ENCODE measurements around the gene TERT.

Gene TERT

DNA sequence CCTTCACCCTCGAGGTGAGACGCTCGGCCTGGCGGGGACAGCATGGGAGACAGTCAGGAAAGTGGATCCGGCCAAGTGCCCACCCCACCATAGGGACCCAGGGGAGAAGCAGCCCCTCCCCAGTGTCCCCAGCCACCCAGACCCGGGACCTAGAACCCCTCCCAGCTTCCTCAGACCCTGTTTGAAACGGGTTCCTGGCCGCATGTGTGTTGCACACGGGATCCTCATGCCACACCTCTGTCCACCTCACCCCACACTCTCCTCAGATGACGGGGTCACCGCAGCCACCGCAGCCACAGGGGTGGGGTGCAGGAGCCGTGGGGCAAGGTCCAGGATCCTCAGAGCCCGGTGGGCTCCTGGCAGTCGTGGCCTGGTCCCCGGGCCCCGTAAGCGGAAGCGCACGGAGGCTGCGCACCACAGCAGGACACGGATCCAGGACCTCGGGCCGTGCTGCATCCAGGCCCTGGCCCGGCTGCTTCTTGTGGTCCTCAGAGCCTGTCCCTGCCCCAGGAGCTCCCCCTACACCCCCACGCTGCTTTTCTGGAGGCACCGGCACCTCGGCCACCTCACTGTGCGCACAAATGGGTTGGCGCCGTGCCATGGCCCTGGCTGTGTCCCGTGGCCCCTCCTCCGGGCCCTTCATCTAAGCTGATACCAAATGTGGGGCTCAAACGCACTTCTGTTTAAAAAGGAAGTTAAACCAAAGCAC, 15.3 kb downstream of the TERT start:
- H3K9ac ChIP-seq (ENCODE audit: low read length), result no peak overlapping the region
- H3K79me2 ChIP-seq (ENCODE audit: low read length), result no peaks in the 10 kb centered on the region
- H3K27me3 ChIP-seq (ENCODE audit: low read depth, low read length), result no peaks in the 10 kb centered on the region
- H2AFZ ChIP-seq (ENCODE audit: low read depth, low read length), result no peak overlapping the region
- no peaks in the 10 kb centered on the region for H3K36me3 ChIP-seq (replicated peaks; ENCODE audit: low read depth, low read length)
- H3K4me1 ChIP-seq (ENCODE audit: low read length), result no peaks in the 10 kb centered on the region
- no peak overlapping the region for H3K4me3 ChIP-seq (ENCODE audit: low read length)
- H3K9me3 ChIP-seq (ENCODE audit: insufficient read depth, low read length), result no peaks in the 10 kb centered on the region
- no peaks in the 10 kb centered on the region for H4K20me1 ChIP-seq (ENCODE audit: insufficient read depth, low read length)
- TF ChIP-seq, protein P1, sequence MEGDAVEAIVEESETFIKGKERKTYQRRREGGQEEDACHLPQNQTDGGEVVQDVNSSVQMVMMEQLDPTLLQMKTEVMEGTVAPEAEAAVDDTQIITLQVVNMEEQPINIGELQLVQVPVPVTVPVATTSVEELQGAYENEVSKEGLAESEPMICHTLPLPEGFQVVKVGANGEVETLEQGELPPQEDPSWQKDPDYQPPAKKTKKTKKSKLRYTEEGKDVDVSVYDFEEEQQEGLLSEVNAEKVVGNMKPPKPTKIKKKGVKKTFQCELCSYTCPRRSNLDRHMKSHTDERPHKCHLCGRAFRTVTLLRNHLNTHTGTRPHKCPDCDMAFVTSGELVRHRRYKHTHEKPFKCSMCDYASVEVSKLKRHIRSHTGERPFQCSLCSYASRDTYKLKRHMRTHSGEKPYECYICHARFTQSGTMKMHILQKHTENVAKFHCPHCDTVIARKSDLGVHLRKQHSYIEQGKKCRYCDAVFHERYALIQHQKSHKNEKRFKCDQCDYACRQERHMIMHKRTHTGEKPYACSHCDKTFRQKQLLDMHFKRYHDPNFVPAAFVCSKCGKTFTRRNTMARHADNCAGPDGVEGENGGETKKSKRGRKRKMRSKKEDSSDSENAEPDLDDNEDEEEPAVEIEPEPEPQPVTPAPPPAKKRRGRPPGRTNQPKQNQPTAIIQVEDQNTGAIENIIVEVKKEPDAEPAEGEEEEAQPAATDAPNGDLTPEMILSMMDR (IDR thresholded peaks at IDR 0.05; ENCODE audit: low read depth, low read length), result no peak
- no peak for TF ChIP-seq EZH2phosphoT487 (IDR thresholded peaks at IDR 0.05; ENCODE audit: low read depth)
- H3K4me2 ChIP-seq (ENCODE audit: low read length), result no peak overlapping the region
- no peak overlapping the region for H3K27ac ChIP-seq (ENCODE audit: low read length)

DNA sequence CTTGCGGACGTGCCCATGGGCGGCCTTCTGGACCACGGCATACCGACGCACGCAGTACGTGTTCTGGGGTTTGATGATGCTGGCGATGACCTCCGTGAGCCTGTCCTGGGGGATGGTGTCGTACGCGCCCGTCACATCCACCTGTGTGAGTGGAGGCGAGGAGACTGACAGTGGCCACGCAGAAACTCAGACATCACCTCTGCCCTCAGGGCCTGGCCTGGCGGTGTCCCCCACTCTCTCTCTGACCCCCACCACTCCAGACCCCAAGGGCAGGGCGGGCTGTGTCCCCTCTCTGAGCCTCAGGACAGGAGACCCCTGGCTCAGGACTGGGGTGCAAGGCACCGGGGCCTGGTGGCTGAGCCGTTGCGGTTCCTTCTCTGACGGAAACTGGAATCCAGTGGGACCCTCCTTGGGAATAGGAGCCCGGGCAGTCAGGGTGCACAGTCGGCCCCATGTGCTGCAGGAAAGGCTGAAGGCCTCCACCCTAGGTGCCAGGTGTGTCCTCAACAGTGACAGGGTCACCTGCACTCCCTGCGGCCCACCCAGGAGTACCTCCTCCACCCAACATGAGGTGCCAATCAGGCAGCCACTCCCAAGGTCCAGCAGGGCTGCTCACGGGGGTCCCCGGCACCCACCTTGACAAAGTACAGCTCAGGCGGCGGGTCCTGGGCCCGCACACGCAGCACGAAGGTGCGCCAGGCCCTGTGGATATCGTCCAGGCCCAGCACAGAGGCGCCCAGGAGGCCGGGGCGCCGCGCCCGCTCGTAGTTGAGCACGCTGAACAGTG, 16.0 kb downstream of the TERT start:
- no peaks in the 10 kb centered on the region for H3K4me1 ChIP-seq (ENCODE audit: low read length)
- H2AFZ ChIP-seq (ENCODE audit: low read depth, low read length), result no peak overlapping the region
- H4K20me1 ChIP-seq (ENCODE audit: insufficient read depth, low read length), result no peaks in the 10 kb centered on the region
- H3K27me3 ChIP-seq (ENCODE audit: low read depth, low read length), result no peaks in the 10 kb centered on the region
- no peaks in the 10 kb centered on the region for H3K79me2 ChIP-seq (ENCODE audit: low read length)
- H3K9me3 ChIP-seq (ENCODE audit: insufficient read depth, low read length), result no peaks in the 10 kb centered on the region
- TF ChIP-seq, protein P1 (IDR thresholded peaks at IDR 0.05; ENCODE audit: low read depth, low read length), result no peak
- no peak for TF ChIP-seq EZH2phosphoT487 (IDR thresholded peaks at IDR 0.05; ENCODE audit: low read depth)
- H3K27ac ChIP-seq (ENCODE audit: low read length), result no peak overlapping the region
- no peak overlapping the region for H3K4me3 ChIP-seq (ENCODE audit: low read length)
- no peaks in the 10 kb centered on the region for H3K36me3 ChIP-seq (replicated peaks; ENCODE audit: low read depth, low read length)
- no peak overlapping the region for H3K9ac ChIP-seq (ENCODE audit: low read length)
- no peak overlapping the region for H3K4me2 ChIP-seq (ENCODE audit: low read length)

DNA sequence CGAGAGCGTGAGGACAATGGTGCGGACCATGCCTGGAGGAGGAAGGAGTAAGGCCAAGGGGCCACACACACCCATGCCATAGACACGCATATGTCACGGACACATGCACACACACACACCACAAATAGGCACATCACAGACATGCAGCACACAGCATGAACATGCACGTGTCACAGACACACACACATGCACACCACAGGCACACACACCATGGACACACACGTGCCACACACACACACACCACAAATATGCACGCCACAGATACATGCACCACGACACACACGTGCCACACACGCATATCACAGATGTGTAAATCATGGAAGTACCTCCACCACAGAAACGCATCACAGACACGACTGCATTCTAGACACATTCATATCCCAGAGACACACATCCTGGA, 16.7 kb downstream of the TERT start:
- H3K27me3 ChIP-seq (ENCODE audit: low read depth, low read length), result no peaks in the 10 kb centered on the region
- H3K9ac ChIP-seq (ENCODE audit: low read length), result no peak overlapping the region
- TF ChIP-seq, protein P1 (IDR thresholded peaks at IDR 0.05; ENCODE audit: low read depth, low read length), result no peak
- no peak for TF ChIP-seq EZH2phosphoT487 (IDR thresholded peaks at IDR 0.05; ENCODE audit: low read depth)
- H3K36me3 ChIP-seq (replicated peaks; ENCODE audit: low read depth, low read length), result no peaks in the 10 kb centered on the region
- H3K79me2 ChIP-seq (ENCODE audit: low read length), result no peaks in the 10 kb centered on the region
- H3K27ac ChIP-seq (ENCODE audit: low read length), result no peak overlapping the region
- no peaks in the 10 kb centered on the region for H3K9me3 ChIP-seq (ENCODE audit: insufficient read depth, low read length)
- no peak overlapping the region for H3K4me2 ChIP-seq (ENCODE audit: low read length)
- no peak overlapping the region for H2AFZ ChIP-seq (ENCODE audit: low read depth, low read length)
- no peaks in the 10 kb centered on the region for H4K20me1 ChIP-seq (ENCODE audit: insufficient read depth, low read length)
- no peak overlapping the region for H3K4me3 ChIP-seq (ENCODE audit: low read length)
- H3K4me1 ChIP-seq (ENCODE audit: low read length), result no peaks in the 10 kb centered on the region

DNA sequence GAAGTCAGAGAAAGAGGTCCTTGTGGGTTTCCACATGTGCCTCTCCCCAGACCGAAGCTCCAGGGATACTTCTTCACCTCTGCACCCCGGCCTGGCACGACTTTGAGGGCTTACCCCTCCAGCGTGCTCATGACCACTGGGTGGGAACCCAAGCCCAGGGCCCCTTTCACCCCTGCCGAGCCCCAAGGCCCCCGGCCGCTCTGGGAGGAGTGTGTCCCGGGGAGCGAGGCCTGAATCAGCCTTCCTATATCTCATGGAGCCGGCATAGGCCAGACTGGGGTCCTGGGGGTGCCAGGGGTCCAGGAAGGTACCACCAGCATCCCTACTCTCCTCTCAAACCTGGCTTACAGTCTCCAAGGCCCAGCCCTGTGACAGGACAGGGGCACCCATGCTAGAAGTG, 17.1 kb downstream of the TERT start:
- H3K79me2 ChIP-seq (ENCODE audit: low read length), result no peaks in the 10 kb centered on the region
- H3K4me1 ChIP-seq (ENCODE audit: low read length), result no peaks in the 10 kb centered on the region
- no peaks in the 10 kb centered on the region for H3K9me3 ChIP-seq (ENCODE audit: insufficient read depth, low read length)
- H4K20me1 ChIP-seq (ENCODE audit: insufficient read depth, low read length), result no peaks in the 10 kb centered on the region
- TF ChIP-seq, protein P1 (IDR thresholded peaks at IDR 0.05; ENCODE audit: low read depth, low read length), result no peak
- no peak for TF ChIP-seq EZH2phosphoT487 (IDR thresholded peaks at IDR 0.05; ENCODE audit: low read depth)
- no peak overlapping the region for H3K9ac ChIP-seq (ENCODE audit: low read length)
- no peaks in the 10 kb centered on the region for H3K27me3 ChIP-seq (ENCODE audit: low read depth, low read length)
- H3K27ac ChIP-seq (ENCODE audit: low read length), result no peak overlapping the region
- no peak overlapping the region for H3K4me3 ChIP-seq (ENCODE audit: low read length)
- H3K4me2 ChIP-seq (ENCODE audit: low read length), result no peak overlapping the region
- H3K36me3 ChIP-seq (replicated peaks; ENCODE audit: low read depth, low read length), result no peaks in the 10 kb centered on the region
- H2AFZ ChIP-seq (ENCODE audit: low read depth, low read length), result no peak overlapping the region
